ENCODE results near the gene NCF2. TPM values are rescaled to one million over a fixed set of nuclear protein-coding genes. Genes with fewer than 3 reads are reported as not detected.

Gene NCF2
- polyA plus RNA-seq (2013, experiment 1 of 2) = not detected
- polyA plus RNA-seq (2013, experiment 2 of 2) = 0.06 TPM

- H3K4me2 ChIP-seq (ENCODE audit: insufficient read depth, low read length, poor library complexity, severe bottlenecking) = no peak within 1 kb of the TSS
- peaks cover 0 to 2% of the 10 kb centered on the region in 2 donors for H3K9me3 ChIP-seq (replicated peaks in 1 of 2; ENCODE audit: control insufficient read depth in 2 of 2, insufficient read depth in 1 of 2, low read depth in 1 of 2, low read length in 2 of 2)
- no peak within 1 kb of the TSS for H3K9ac ChIP-seq (ENCODE audit: low read depth, low read length, poor library complexity)
- H2BK5ac ChIP-seq (ENCODE audit: low read length) = no peak within 1 kb of the TSS
- H2AFZ ChIP-seq (ENCODE audit: low read length) = no peak within 1 kb of the TSS
- peaks cover 0 to 15% (median 0%) of the 10 kb centered on the region in 3 experiments for H3K27me3 ChIP-seq (ENCODE audit: control insufficient read depth in 3 of 3, insufficient read depth in 3 of 3, low read depth in 1 of 3, low read length in 3 of 3)
- no peak within 1 kb of the TSS for H4K91ac ChIP-seq (ENCODE audit: low read depth, low read length, poor library complexity)
- H3K27ac ChIP-seq (replicated peaks; ENCODE audit: low read length) = no peak within 1 kb of the TSS
- no CpG with 5 or more reads among the region's 6 CpGs for WGBS, 2 donors (ENCODE audit: extremely low coverage in 2 of 2, insufficient read length in 2 of 2, insufficient replicate concordance in 1 of 2)
- no peak within 1 kb of the TSS for H3K14ac ChIP-seq (ENCODE audit: low read length)
- H3K18ac ChIP-seq (ENCODE audit: low read length) = peak within 1 kb of the TSS; percentile 23
- no peak within 1 kb of the TSS for H3K23ac ChIP-seq (ENCODE audit: low read depth, low read length, poor library complexity)
- no peak within 1 kb of the TSS for H2BK120ac ChIP-seq (ENCODE audit: low read depth, low read length)
- H4K8ac ChIP-seq (ENCODE audit: low read depth, low read length) = no peak within 1 kb of the TSS
- no peak within 1 kb of the TSS for H2BK12ac ChIP-seq (ENCODE audit: low read length)
- no peak within 1 kb of the TSS for H2AK5ac ChIP-seq (ENCODE audit: low read depth, low read length)
- H2BK15ac ChIP-seq (ENCODE audit: low read length) = no peak within 1 kb of the TSS
- no peaks in the 10 kb centered on the region for H3K79me1 ChIP-seq (ENCODE audit: low read depth, low read length)
- no peaks in the 10 kb centered on the region for H3K36me3 ChIP-seq (replicated peaks in 1 of 2; ENCODE audit: control insufficient read depth in 2 of 2, insufficient read depth in 2 of 2, low read length in 2 of 2)
- no peak within 1 kb of the TSS for H3K4ac ChIP-seq (ENCODE audit: low read length)
- no peak within 1 kb of the TSS for H3K4me3 ChIP-seq (ENCODE audit: low read length in 2 of 2)
- H3K4me1 ChIP-seq (ENCODE audit: control insufficient read depth in 2 of 2, insufficient read depth in 1 of 2, low read depth in 1 of 2, low read length in 2 of 2) = peaks cover 0 to 8% of the 10 kb centered on the region in 2 donors
- DNase-seq (ENCODE audit: low spot score) = no peak
Observed at GRCh38 chr1:183590244-183591191, at the start of gene NCF2. Gene NCF2 (minus strand): TSS chr1:183590459. CDS start chr1:183590329, 130 bp downstream.

DNA sequence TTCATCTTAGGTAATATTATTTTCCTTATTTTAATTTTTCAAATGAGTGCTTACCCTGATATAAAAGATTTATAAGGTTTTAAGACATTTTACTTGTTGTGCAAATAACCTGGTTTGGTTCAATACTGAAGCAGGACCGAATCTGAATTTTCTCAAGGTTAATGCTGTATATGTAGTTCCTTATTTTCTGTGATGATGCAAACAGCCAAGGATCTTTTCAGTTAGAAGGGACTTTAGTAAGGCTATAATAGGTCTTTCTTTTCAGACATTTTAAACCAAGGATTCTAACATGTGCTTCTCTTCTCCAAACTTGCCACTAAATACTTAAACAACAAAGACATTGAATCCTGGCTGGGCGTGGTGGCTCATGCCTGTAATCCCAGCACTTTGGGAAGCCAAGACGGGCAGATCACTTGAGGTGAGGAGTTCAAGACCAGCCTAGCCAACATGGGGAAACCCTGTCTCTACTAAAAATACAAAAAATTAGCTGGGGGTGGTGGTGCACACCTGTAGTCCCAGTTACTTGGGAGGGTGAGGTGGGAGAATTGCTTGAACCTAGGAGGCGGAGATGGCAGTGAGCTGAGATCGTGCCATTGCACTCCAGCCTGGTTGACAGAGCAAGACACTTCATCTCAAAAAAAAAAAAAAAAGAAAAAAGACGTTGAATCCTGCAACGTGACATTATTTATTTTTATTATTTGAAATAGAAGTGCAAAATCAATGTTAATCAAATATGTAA is 48.6 kb upstream of the NCF2 start:
- Histone ChIP-seq H3K9ac (ENCODE audit: low read depth, low read length, poor library complexity) (no peak overlapping the region), H3K79me1 (ENCODE audit: low read depth, low read length) (peaks cover 5% of the 10 kb centered on the region), H3K4me1 (ENCODE audit: control insufficient read depth in 2 of 2, insufficient read depth in 1 of 2, low read depth in 1 of 2, low read length in 2 of 2) (peaks cover 1 to 6% of the 10 kb centered on the region in 2 donors), H2BK12ac (ENCODE audit: low read length) (no peak overlapping the region), H3K23ac (ENCODE audit: low read depth, low read length, poor library complexity) (no peak overlapping the region), H4K8ac (ENCODE audit: low read depth, low read length) (no peak overlapping the region), H3K9me3 (replicated peaks in 1 of 2; ENCODE audit: control insufficient read depth in 2 of 2, insufficient read depth in 1 of 2, low read depth in 1 of 2, low read length in 2 of 2) (no peaks in the 10 kb centered on the region), H3K14ac (ENCODE audit: low read length) (no peak overlapping the region), H2BK5ac (ENCODE audit: low read length) (no peak overlapping the region), H3K4ac (ENCODE audit: low read length) (no peak overlapping the region), H3K27ac (replicated peaks; ENCODE audit: low read length) (no peak overlapping the region), H2BK120ac (ENCODE audit: low read depth, low read length) (no peak overlapping the region), H2AK5ac (ENCODE audit: low read depth, low read length) (no peak overlapping the region), H3K4me3 (ENCODE audit: low read length in 2 of 2) (no peak overlapping the region), H2BK15ac (ENCODE audit: low read length) (no peak overlapping the region), H4K91ac (ENCODE audit: low read depth, low read length, poor library complexity) (no peak overlapping the region), H3K36me3 (replicated peaks in 1 of 2; ENCODE audit: control insufficient read depth in 2 of 2, insufficient read depth in 2 of 2, low read length in 2 of 2) (no peaks in the 10 kb centered on the region), H2AFZ (ENCODE audit: low read length) (no peak overlapping the region), H3K18ac (ENCODE audit: low read length) (no peak overlapping the region), H3K4me2 (ENCODE audit: insufficient read depth, low read length, poor library complexity, severe bottlenecking) (no peak overlapping the region), H3K27me3 (ENCODE audit: control insufficient read depth in 3 of 3, insufficient read depth in 3 of 3, low read depth in 1 of 3, low read length in 3 of 3) (no peaks in the 10 kb centered on the region)
- no CpG with 5 or more reads among the region's 7 CpGs for WGBS, 2 donors (ENCODE audit: extremely low coverage in 2 of 2, insufficient read length in 2 of 2, insufficient replicate concordance in 1 of 2)
- no peak for DNase-seq (ENCODE audit: low spot score)

GRCh38 chr1:183636783-183637182 is 46.5 kb upstream of the NCF2 start:
- Histone ChIP-seq H3K4ac (ENCODE audit: low read length) (no peak overlapping the region), H3K4me2 (ENCODE audit: insufficient read depth, low read length, poor library complexity, severe bottlenecking) (no peak overlapping the region), H2BK15ac (ENCODE audit: low read length) (no peak overlapping the region), H2AK5ac (ENCODE audit: low read depth, low read length) (no peak overlapping the region), H3K14ac (ENCODE audit: low read length) (no peak overlapping the region), H2BK120ac (ENCODE audit: low read depth, low read length) (no peak overlapping the region), H4K8ac (ENCODE audit: low read depth, low read length) (no peak overlapping the region), H3K18ac (ENCODE audit: low read length) (no peak overlapping the region), H3K79me1 (ENCODE audit: low read depth, low read length) (peaks cover 5% of the 10 kb centered on the region), H3K4me1 (ENCODE audit: control insufficient read depth in 2 of 2, insufficient read depth in 1 of 2, low read depth in 1 of 2, low read length in 2 of 2) (peaks cover 1 to 13% of the 10 kb centered on the region in 2 donors), H2BK12ac (ENCODE audit: low read length) (no peak overlapping the region), H3K27me3 (ENCODE audit: control insufficient read depth in 3 of 3, insufficient read depth in 3 of 3, low read depth in 1 of 3, low read length in 3 of 3) (no peaks in the 10 kb centered on the region), H3K27ac (replicated peaks; ENCODE audit: low read length) (no peak overlapping the region), H3K9ac (ENCODE audit: low read depth, low read length, poor library complexity) (no peak overlapping the region), H3K9me3 (replicated peaks in 1 of 2; ENCODE audit: control insufficient read depth in 2 of 2, insufficient read depth in 1 of 2, low read depth in 1 of 2, low read length in 2 of 2) (no peaks in the 10 kb centered on the region), H2BK5ac (ENCODE audit: low read length) (no peak overlapping the region), H2AFZ (ENCODE audit: low read length) (peak overlapping the region; percentile 97), H3K23ac (ENCODE audit: low read depth, low read length, poor library complexity) (no peak overlapping the region), H3K4me3 (ENCODE audit: low read length in 2 of 2) (peak overlapping the region in 1 of 2 donors; percentile 94), H4K91ac (ENCODE audit: low read depth, low read length, poor library complexity) (no peak overlapping the region), H3K36me3 (replicated peaks in 1 of 2; ENCODE audit: control insufficient read depth in 2 of 2, insufficient read depth in 2 of 2, low read length in 2 of 2) (peaks cover 0 to 15% of the 10 kb centered on the region in 2 donors)
- WGBS, 2 donors (ENCODE audit: extremely low coverage in 2 of 2, insufficient read length in 2 of 2, insufficient replicate concordance in 1 of 2) = no CpG with 5 or more reads among the region's 5 CpGs
- DNase-seq (ENCODE audit: low spot score) = no peak

- H3K23ac ChIP-seq (ENCODE audit: low read depth, low read length, poor library complexity) = no peak overlapping the region
- peaks cover 0 to 18% of the 10 kb centered on the region in 2 donors for H3K36me3 ChIP-seq (replicated peaks in 1 of 2; ENCODE audit: control insufficient read depth in 2 of 2, insufficient read depth in 2 of 2, low read length in 2 of 2)
- no peak overlapping the region for H2BK5ac ChIP-seq (ENCODE audit: low read length)
- peaks cover 5% of the 10 kb centered on the region for H3K79me1 ChIP-seq (ENCODE audit: low read depth, low read length)
- no peak overlapping the region for H3K27ac ChIP-seq (replicated peaks; ENCODE audit: low read length)
- peak overlapping the region; percentile 77 for H3K4me2 ChIP-seq (ENCODE audit: insufficient read depth, low read length, poor library complexity, severe bottlenecking)
- no peak overlapping the region for H2BK12ac ChIP-seq (ENCODE audit: low read length)
- no CpG with 5 or more reads among the region's 15 CpGs for WGBS, 2 donors (ENCODE audit: extremely low coverage in 2 of 2, insufficient read length in 2 of 2, insufficient replicate concordance in 1 of 2)
- no peaks in the 10 kb centered on the region for H3K9me3 ChIP-seq (replicated peaks in 1 of 2; ENCODE audit: control insufficient read depth in 2 of 2, insufficient read depth in 1 of 2, low read depth in 1 of 2, low read length in 2 of 2)
- no peak for DNase-seq (ENCODE audit: low spot score)
- H3K9ac ChIP-seq (ENCODE audit: low read depth, low read length, poor library complexity) = no peak overlapping the region
- H4K91ac ChIP-seq (ENCODE audit: low read depth, low read length, poor library complexity) = no peak overlapping the region
- H3K27me3 ChIP-seq (ENCODE audit: control insufficient read depth in 3 of 3, insufficient read depth in 3 of 3, low read depth in 1 of 3, low read length in 3 of 3) = no peaks in the 10 kb centered on the region
- H2AFZ ChIP-seq (ENCODE audit: low read length) = peak overlapping the region; percentile 97
- H3K18ac ChIP-seq (ENCODE audit: low read length) = no peak overlapping the region
- no peak overlapping the region for H3K14ac ChIP-seq (ENCODE audit: low read length)
- H4K8ac ChIP-seq (ENCODE audit: low read depth, low read length) = no peak overlapping the region
- H3K4me1 ChIP-seq (ENCODE audit: control insufficient read depth in 2 of 2, insufficient read depth in 1 of 2, low read depth in 1 of 2, low read length in 2 of 2) = peaks cover 1 to 14% of the 10 kb centered on the region in 2 donors
- no peak overlapping the region for H2BK15ac ChIP-seq (ENCODE audit: low read length)
- no peak overlapping the region for H3K4ac ChIP-seq (ENCODE audit: low read length)
- H3K4me3 ChIP-seq (ENCODE audit: low read length in 2 of 2) = peak overlapping the region; percentile 80 to 94
- no peak overlapping the region for H2AK5ac ChIP-seq (ENCODE audit: low read depth, low read length)
- no peak overlapping the region for H2BK120ac ChIP-seq (ENCODE audit: low read depth, low read length)
Observed at GRCh38 chr1:183636334-183636682, 46.0 kb upstream of the NCF2 start.
